Stimulated activated memory B cell treated with anti-CD40 and anti-IgM and Interleukin-4, amounts not matched to agents 10 μg/mL and 1 μg/mL and 100 μg/mL, for 72 hours (primary cell): ENCODE results near the gene EIF2A.
"Not testable (repeated sequence)": the region's sequence is repeated elsewhere in the genome, so short reads cannot be mapped to it uniquely, and the experiment has no call there.

ENCODE experiments used
- ATAC-seq: fragments of 150-1000 bp; cut with Tn5 transposase; 2 replicates; pipeline ENCODE4 v1.10.0; 2021
- H3K27ac Mint-ChIP-seq: one replicate; pipeline ENCODE4 v1.8.0; 2022; ENCODE audit warnings: mild to moderate bottlenecking, mixed read lengths
- H3K27me3 Mint-ChIP-seq: one replicate; pipeline ENCODE4 v1.8.0; 2022; ENCODE audit warnings: mixed read lengths
- H3K36me3 Mint-ChIP-seq: one replicate; pipeline ENCODE4 v1.8.0; 2022; ENCODE audit warnings: mixed read lengths
- H3K4me1 Mint-ChIP-seq: one replicate; pipeline ENCODE4 v1.8.0; 2022; ENCODE audit warnings: mixed read lengths
- H3K4me3 Mint-ChIP-seq: one replicate; pipeline ENCODE4 v1.8.0; 2022; ENCODE audit warnings: mild to moderate bottlenecking, moderate library complexity, mixed read lengths
- H3K9me3 Mint-ChIP-seq: one replicate; pipeline ENCODE4 v1.8.0; 2022; ENCODE audit warnings: mixed read lengths

EIF2A gene

DNA sequence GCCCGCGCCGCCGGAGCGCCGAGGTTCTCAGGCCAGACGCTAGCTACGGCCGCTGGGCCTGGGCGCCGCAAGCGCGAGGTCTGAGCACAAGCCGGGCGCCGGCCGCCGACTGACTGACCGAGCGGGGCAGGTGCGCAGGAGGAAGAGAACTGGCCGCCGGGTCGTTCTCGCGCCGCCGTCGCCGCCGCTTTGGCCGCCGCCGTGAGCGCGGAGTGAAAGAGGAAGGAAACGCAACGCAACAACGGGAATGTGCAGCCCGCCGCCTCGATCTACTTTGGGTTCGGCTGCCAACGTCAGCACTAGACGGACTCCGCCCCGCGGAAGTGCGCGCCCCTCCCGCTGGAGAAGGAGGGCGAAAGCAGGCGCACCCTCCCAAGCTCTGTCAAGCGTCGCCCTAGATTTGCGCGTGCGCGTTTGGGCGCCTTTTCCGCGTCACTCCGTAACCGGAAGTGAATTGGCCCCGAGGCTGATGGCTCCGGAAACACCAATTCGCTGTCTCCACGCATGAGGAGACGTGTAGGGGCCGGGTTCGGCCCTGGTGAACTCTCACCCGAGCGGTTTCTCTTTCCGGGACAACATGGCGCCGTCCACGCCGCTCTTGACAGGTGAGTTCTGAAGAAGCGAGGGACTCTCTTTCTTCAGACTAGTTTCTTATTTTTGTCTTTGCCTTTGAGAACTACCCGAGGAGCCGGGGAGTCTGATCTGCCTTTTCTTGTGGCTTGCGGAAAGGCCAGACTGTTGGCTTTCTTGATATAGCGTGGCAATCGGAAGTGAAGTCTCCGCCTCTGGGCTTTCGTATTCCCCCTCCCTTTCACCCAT is at the start of gene EIF2A, which contains the start of gene SERP1:
EIF2A (plus strand) TSS at position 562 of the 819 bp plus-strand sequence; CDS start at position 578, 16 bp downstream.
SERP1 (minus strand) TSS at position 271 of the 819 bp plus-strand sequence. CDS start 361 bp downstream, outside the sequence.
- H3K27me3 Mint-ChIP-seq, result no peaks in the 10 kb centered on the region
- H3K4me3 Mint-ChIP-seq, result peak within 1 kb of the TSS; percentile 92
- H3K27ac Mint-ChIP-seq, result peak within 1 kb of the TSS; percentile 94
- ATAC-seq, result peak; percentile 97
- peaks cover 20% of the 10 kb centered on the region for H3K36me3 Mint-ChIP-seq
- H3K4me1 Mint-ChIP-seq, result peaks cover 52% of the 10 kb centered on the region
- H3K9me3 Mint-ChIP-seq, result no peaks in the 10 kb centered on the region

DNA sequence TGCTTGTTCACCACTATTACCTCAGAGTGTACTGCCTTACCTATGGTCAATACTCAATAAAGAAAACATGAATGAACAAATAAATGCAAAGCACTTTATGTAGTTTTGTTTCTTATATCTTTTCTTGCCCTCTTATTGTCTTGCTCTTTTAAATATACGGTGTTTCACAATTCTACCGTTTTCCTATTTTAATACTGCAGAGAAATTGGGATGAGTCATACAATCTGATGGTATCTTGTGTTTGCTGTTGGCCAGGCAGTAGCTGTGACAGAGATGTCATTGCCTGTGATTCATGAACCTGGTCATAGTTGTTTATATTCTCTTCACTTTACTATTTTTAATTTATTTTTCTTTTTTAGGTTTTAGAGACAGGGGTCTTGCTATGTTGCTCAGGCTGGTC is 48.6 kb upstream of the EIF2A start:
- Mint-ChIP-seq H3K36me3 (peaks cover 13% of the 10 kb centered on the region), H3K27me3 (peaks cover 12% of the 10 kb centered on the region), H3K27ac (no peak overlapping the region), H3K9me3 (peaks cover 10% of the 10 kb centered on the region), H3K4me1 (peaks cover 7% of the 10 kb centered on the region), H3K4me3 (no peak overlapping the region)
- ATAC-seq, result no peak

DNA sequence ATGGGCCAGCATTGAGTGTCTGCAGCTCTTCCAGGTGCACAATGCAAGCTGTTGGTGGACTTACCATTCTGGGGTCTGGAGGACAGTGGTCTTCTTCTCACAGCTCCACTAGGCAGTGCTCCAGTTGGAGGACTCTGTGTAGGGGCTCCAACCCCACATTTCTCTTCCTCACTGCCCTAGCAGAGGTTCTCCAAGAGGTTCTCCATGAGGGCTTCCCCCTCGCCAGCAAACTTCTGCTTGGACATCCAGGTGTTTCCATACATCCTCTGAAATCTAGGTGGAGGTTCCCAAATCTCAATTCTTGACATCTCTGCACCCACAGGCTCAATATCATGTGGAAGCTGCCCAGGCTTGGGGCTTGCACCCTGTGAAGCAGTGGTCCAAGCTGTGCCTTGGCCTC is 45.6 kb upstream of the EIF2A start:
- H3K4me3 Mint-ChIP-seq, ATAC-seq, H3K27ac Mint-ChIP-seq, H3K9me3 Mint-ChIP-seq, H3K4me1 Mint-ChIP-seq: not testable (repeated sequence)
- Mint-ChIP-seq H3K36me3 (peaks cover 13% of the 10 kb centered on the region), H3K27me3 (peaks cover 30% of the 10 kb centered on the region)

DNA sequence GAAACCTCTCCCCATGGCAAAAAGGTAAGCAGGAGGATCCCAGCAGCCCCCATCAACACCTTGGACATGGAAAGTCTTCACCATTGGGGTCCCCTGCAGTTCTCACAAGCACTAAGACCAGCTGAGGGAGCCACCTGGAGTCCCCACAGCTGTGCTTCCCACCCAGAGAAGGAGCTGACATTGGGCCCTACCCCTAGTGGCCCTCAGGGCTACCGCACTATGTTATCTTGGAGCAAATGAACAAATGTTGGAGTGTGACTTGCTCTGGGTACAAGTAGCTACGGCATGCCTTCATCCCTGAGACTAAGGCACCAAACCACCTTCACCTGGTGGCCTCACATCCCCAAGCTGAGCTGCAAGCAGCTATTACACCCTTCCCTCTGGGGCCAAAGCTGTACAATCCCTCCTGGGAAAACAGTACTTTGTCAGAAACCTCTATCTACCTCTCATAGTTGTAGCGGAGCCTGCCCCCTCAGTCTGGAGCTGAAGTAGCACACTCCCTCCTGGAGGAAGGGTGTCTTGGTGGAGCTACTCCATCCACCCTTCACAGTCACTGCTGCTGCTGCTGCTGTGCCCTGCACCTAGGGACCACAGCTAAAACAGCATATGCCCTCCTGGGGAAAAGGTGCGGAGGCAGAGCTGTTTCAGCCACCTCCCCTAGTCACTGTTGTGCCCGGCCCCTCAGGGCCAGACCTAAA is 43.0 kb upstream of the EIF2A start:
- H3K27ac Mint-ChIP-seq, result no peak overlapping the region
- peaks cover 17% of the 10 kb centered on the region for H3K9me3 Mint-ChIP-seq
- peaks cover 52% of the 10 kb centered on the region for H3K27me3 Mint-ChIP-seq
- H3K4me3 Mint-ChIP-seq, result no peak overlapping the region
- peaks cover 7% of the 10 kb centered on the region for H3K4me1 Mint-ChIP-seq
- H3K36me3 Mint-ChIP-seq, result peaks cover 24% of the 10 kb centered on the region
- no peak for ATAC-seq

DNA sequence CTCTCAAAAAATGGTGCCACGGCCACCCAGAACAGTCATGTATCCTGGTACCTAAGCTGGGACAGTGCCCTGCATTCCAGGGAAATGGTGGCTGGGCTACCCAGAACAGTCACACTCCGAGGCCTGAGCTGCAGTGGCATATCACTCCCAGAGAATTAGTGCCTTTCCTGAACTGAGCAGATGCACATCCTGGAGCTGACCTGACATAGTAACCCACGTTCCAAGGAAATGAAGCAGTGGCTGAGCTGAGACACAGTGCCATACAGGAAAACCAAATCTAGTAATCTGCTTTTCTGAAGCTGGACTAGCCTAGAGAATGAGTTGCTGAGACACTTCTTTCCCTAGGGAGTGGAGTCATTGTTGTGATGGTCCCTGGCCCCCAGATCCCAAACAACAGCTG is 42.1 kb upstream of the EIF2A start:
- Mint-ChIP-seq H3K27ac (no peak overlapping the region), H3K36me3 (peaks cover 20% of the 10 kb centered on the region), H3K27me3 (peaks cover 58% of the 10 kb centered on the region)

DNA sequence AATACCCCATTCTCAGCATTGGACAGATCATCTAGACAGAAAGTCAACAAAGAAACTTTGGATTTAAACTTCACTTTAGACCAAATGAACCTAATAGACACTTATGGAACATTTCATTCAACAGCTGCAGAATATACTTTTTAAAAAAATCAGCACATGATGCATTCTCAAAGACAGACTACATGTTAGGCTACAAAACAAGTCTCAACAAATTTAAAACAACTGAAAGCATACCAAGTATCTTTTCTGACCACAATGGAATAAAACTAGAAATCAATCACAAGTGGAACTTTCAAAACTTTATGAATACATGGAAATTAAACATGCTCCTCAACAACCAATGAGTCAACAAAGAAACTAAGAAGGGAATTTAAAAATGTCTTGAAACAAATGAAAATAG is 38.2 kb upstream of the EIF2A start:
- Mint-ChIP-seq H3K4me3 (no peak overlapping the region), H3K9me3 (peaks cover 8% of the 10 kb centered on the region), H3K36me3 (peaks cover 11% of the 10 kb centered on the region), H3K4me1 (no peaks in the 10 kb centered on the region), H3K27me3 (peaks cover 68% of the 10 kb centered on the region), H3K27ac (no peak overlapping the region)
- ATAC-seq, result no peak

More for the DNA sequence above, 42.1 kb upstream of the EIF2A start:
- Mint-ChIP-seq H3K4me1 (peaks cover 7% of the 10 kb centered on the region), H3K4me3 (no peak overlapping the region), H3K9me3 (peaks cover 17% of the 10 kb centered on the region)
- ATAC-seq, result no peak

DNA sequence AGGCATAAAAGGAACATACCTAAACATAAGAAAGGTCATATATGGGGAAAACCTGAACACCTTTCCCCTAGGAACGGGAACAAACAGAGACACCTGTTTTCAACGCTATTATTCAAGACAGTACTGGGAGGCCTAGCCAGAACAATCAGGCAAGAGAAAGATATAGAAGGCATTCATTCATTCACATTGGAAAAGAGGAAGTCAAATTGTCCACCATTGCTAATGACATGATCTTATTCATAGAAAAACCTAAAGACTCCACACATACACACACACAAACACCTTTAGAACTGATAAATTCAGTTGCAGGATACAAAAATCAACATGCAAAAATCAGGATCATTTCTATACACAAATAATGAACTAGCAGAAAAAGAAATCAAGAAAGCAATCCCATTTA is 36.8 kb upstream of the EIF2A start:
- peaks cover 54% of the 10 kb centered on the region for H3K27me3 Mint-ChIP-seq
- peaks cover 8% of the 10 kb centered on the region for H3K9me3 Mint-ChIP-seq
- no peak overlapping the region for H3K27ac Mint-ChIP-seq
- no peak overlapping the region for H3K4me3 Mint-ChIP-seq
- no peak for ATAC-seq
- H3K4me1 Mint-ChIP-seq, result no peaks in the 10 kb centered on the region
- peaks cover 11% of the 10 kb centered on the region for H3K36me3 Mint-ChIP-seq

DNA sequence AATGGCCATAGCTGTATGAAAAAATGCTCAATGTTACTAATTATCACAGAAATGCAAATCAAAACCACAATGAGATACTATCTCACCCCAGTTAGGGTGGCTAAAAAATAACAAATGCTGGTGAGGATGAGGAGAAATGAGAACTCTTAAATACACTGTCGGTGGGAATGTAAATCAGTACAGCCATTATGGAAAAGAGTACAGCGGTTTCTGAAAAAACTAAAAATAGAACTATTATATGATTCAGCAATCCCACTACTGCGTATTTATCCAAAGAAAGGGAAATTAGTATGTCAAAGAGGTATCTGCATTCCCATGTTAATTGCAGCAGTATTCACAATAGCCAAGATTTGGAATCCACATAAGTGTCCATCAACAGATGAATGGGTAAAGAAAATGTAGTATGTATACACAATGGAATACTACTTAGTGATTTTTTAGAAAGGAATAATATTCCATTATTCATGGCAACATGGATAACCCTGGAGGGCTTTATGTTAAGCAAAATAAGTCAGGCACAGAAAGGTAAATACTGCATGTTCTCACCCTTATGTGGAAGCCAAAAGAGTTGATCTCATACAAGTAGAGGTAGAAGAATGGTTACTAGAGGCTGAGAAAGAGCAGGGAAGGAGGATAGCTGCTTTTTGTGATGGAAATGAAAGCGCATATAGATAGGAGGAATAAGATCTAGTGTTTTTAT is 35.3 kb upstream of the EIF2A start:
- no peak for ATAC-seq
- Mint-ChIP-seq H3K4me3 (no peak overlapping the region), H3K36me3 (peaks cover 11% of the 10 kb centered on the region)

DNA sequence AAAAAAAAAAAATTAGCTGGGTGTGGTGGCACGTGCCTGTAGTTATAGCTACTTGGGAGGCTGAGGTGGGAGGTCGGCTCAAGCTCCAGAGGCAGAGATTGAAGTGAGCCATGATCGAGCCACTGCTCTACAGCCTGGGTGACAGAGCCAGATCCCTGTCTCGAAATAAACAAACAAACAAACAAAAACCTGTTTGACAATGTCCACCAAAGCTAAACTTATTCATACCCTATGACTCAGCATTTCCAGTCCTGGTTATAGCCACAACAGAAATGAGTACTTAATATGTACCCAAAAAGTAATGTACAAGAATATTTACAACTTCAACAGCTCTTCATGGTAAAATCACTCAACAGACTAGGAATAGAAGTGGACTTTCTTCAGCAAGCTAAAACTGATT is 31.4 kb upstream of the EIF2A start:
- Mint-ChIP-seq H3K36me3 (peaks cover 6% of the 10 kb centered on the region), H3K9me3 (peaks cover 12% of the 10 kb centered on the region), H3K27ac (no peak overlapping the region)

More for the DNA sequence above, 35.3 kb upstream of the EIF2A start:
- peaks cover 11% of the 10 kb centered on the region for H3K9me3 Mint-ChIP-seq
- H3K27me3 Mint-ChIP-seq, result peaks cover 47% of the 10 kb centered on the region
- H3K4me1 Mint-ChIP-seq, result no peaks in the 10 kb centered on the region
- H3K27ac Mint-ChIP-seq, result no peak overlapping the region

DNA sequence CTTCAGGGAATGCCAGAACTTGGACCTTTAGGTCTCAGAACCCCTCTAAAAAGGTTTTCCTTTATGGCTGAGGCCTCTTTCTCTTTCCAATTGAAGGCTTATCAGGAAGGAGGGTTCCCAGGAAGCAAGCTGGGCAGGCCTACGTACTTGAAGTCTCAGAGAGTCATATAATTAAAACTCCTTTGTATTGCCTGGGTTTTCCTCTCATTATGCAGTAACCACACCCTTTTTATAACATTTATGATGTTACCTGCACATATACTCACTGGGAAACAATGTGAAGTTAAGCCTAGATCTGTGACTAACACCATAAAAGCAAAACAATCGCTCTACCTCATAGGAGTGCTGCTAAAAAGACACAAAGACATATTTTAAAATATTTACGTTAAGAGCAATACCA is 27.6 kb upstream of the EIF2A start:
- no peak overlapping the region for H3K27ac Mint-ChIP-seq
- peaks cover 12% of the 10 kb centered on the region for H3K9me3 Mint-ChIP-seq
- ATAC-seq, result no peak
- H3K4me3 Mint-ChIP-seq, result no peak overlapping the region
- H3K27me3 Mint-ChIP-seq, result peaks cover 19% of the 10 kb centered on the region
- H3K36me3 Mint-ChIP-seq, result peaks cover 6% of the 10 kb centered on the region
- H3K4me1 Mint-ChIP-seq, result no peaks in the 10 kb centered on the region

More for the DNA sequence above, 31.4 kb upstream of the EIF2A start:
- no peaks in the 10 kb centered on the region for H3K4me1 Mint-ChIP-seq
- H3K27me3 Mint-ChIP-seq, result peaks cover 19% of the 10 kb centered on the region
- ATAC-seq, result no peak
- no peak overlapping the region for H3K4me3 Mint-ChIP-seq

DNA sequence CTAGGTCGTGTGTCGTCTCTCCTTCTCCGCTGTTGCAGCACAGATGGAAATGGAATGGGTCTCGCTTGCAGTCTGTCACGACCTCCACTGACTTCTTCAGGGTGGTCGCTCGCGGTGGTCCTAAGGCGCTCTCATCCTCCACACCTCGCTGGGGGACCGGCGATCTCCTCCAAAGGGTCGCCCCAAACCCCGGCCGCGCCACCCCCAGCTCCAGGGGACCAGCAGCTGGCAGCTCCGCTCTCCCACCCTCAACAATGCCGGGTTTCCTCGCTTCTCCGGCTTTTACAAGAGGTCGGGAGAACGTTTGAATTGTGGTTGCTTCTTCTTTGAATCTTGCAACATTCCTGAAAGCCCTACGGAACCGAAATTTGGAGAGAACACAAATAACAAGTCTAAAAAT is 26.2 kb upstream of the EIF2A start:
- Mint-ChIP-seq H3K4me3 (no peak overlapping the region), H3K27me3 (peaks cover 19% of the 10 kb centered on the region), H3K4me1 (no peaks in the 10 kb centered on the region), H3K9me3 (peaks cover 10% of the 10 kb centered on the region), H3K36me3 (peaks cover 6% of the 10 kb centered on the region), H3K27ac (no peak overlapping the region)
- ATAC-seq, result no peak

DNA sequence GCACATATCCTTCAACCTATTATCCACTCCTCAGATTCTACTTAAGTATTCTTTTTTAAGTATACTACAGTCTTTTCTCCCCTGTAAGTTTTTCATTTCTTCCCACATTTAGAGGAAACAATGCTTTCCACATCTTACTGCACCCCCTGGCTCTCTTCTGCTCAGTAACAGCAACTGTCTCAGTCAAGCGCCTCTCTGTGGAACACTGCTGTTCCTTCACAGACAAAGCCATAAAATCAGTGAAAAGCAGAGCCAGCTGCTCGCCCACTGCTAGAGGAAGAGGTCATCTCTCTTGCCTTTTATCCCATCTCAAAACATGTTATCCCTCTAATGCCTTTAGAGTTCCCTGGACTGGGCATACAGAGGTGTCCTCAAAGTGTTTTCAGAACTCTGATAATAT is 25.1 kb upstream of the EIF2A start:
- ATAC-seq, result no peak
- Mint-ChIP-seq H3K27ac (no peak overlapping the region), H3K36me3 (peaks cover 6% of the 10 kb centered on the region), H3K4me3 (no peak overlapping the region), H3K4me1 (no peaks in the 10 kb centered on the region), H3K9me3 (peaks cover 8% of the 10 kb centered on the region), H3K27me3 (peaks cover 19% of the 10 kb centered on the region)

DNA sequence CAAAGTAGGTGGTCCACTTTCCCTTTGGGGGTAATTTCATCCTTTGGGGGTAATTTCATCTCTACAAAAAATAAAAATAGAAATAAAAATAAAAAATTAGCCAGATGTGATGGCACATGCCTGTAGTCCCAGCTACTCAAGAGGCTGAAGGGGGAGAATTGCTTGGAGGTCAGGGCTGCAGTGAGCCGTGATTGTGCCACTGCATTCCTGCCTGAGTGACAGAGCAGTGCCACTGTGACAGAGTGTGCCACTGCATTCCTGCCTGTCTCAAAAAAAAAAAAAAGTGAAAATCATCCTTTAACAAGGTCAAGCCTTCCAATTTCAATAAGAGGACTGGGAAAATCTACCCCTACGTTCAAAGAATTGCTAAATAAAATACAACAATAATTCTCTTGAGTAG is 23.0 kb upstream of the EIF2A start:
- no peak for ATAC-seq
- Mint-ChIP-seq H3K4me3 (no peak overlapping the region), H3K27me3 (peaks cover 19% of the 10 kb centered on the region), H3K4me1 (no peaks in the 10 kb centered on the region), H3K9me3 (peaks cover under 1% of the 10 kb centered on the region), H3K27ac (no peak overlapping the region), H3K36me3 (peaks cover under 1% of the 10 kb centered on the region)

DNA sequence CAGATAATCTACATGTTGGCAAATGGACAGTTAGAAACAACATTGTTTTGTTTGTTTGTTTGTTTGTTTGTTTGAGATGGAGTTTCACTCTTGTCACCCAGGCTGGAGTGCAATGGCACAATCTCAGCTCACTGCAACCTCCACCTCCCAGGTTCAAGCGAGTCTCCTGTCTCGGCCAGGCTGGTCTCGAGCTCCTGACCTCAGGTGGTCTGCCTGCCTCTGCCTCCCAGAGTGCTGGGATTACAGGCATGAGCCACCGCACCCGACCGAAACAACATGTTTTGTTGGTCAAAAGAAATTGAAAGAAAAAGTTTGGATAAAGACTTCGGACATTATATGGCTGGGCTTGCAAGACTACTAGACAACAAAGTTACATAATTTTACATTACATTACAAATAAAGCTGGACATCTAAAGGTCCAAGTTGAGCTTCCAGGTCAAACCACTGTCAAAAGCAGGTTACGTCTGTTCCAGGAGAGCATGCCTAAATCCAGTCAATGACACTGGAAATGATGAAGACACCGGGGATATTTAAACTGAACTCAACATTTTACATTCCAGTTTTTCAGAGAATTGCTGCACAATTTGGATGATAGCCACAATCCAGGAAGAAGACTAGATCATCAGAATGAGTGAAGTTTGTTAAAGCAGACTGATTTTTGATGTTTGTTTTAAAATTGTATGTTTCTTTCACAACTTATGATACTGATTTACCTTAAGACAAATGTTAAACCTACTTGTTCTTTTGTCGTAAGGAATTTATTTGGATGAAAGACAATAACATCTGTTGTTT is 18.9 kb upstream of the EIF2A start:
- Mint-ChIP-seq H3K4me3 (no peak overlapping the region), H3K9me3 (no peaks in the 10 kb centered on the region)
- no peak for ATAC-seq

More for the DNA sequence above, 18.9 kb upstream of the EIF2A start:
- no peaks in the 10 kb centered on the region for H3K4me1 Mint-ChIP-seq
- no peaks in the 10 kb centered on the region for H3K27me3 Mint-ChIP-seq
- H3K27ac Mint-ChIP-seq, result no peak overlapping the region
- no peaks in the 10 kb centered on the region for H3K36me3 Mint-ChIP-seq
